SU-DHL-6 (cell line): ENCODE measurements around the gene ZNF536.

Experiments used
- H2AFZ ChIP-seq: fragments of 200-600 bp; sonication (generic); 2 replicates; pipeline ENCODE4 v1.6.1; 2014; ENCODE audit warnings: low read depth, mild to moderate bottlenecking, moderate library complexity, mixed read lengths, antibody characterized with exemption, low read length; ENCODE audit not compliant: severe bottlenecking
- H3F3A ChIP-seq: fragments of 200-600 bp; shearing (Covaris generic); 2 replicates; pipeline ENCODE4 v1.6.0; 2016; ENCODE audit warnings: antibody characterized with exemption, mild to moderate bottlenecking; ENCODE audit not compliant: insufficient read depth
- H3K27ac ChIP-seq: fragments of 200-600 bp; sonication (generic); 2 replicates; pipeline ENCODE4 v1.5.1; 2016; ENCODE audit warnings: low read depth, mild to moderate bottlenecking, low read length, moderate library complexity, mixed read lengths
- H3K27me3 ChIP-seq: fragments of 200-600 bp; sonication (generic), shearing (Covaris generic); 2 replicates; pipeline ENCODE4 v1.6.0; 2014; ENCODE audit warnings: mild to moderate bottlenecking, low read length
- H3K36me3 ChIP-seq: fragments of 200-600 bp; sonication (generic); 2 replicates; pipeline ENCODE4 v1.6.1; 2014; ENCODE audit warnings: mild to moderate bottlenecking, low read length, mixed read lengths
- H3K4me2 ChIP-seq: fragments of 300-600, 200-600 bp; shearing (Covaris generic), sonication (generic); 2 replicates; pipeline ENCODE4 v1.6.0; 2014; ENCODE audit warnings: low read length, low read depth, mild to moderate bottlenecking; ENCODE audit not compliant: poor library complexity, severe bottlenecking
- H3K4me3 ChIP-seq: fragments of 200-600 bp; sonication (generic); 2 replicates; pipeline ENCODE4 v1.5.1; 2014; ENCODE audit warnings: antibody characterized with exemption, low read length, mild to moderate bottlenecking, mixed read lengths; ENCODE audit not compliant: insufficient read depth, poor library complexity, severe bottlenecking
- H3K79me2 ChIP-seq: fragments of 200-600 bp; sonication (generic); 2 replicates; pipeline ENCODE4 v1.6.1; 2014; ENCODE audit warnings: mild to moderate bottlenecking, low read length, moderate library complexity; ENCODE audit not compliant: insufficient read depth
- H3K9ac ChIP-seq: fragments of 200-600 bp; sonication (generic); 2 replicates; pipeline ENCODE4 v1.7.0; 2014; ENCODE audit warnings: mild to moderate bottlenecking, low read length
- H3K9me2 ChIP-seq: fragments of 200-600 bp; sonication (generic); replicated peaks from 2 replicates; pipeline ENCODE4 v1.6.1; 2014; ENCODE audit warnings: low read length; ENCODE audit not compliant: insufficient read depth
- H3K9me3 ChIP-seq: fragments of 200-600 bp; sonication (generic); 2 replicates; pipeline ENCODE4 v1.6.1; 2014; ENCODE audit warnings: low read length, mixed read lengths; ENCODE audit not compliant: insufficient read depth
- H4K20me1 ChIP-seq: fragments of 200-600 bp; sonication (generic); 2 replicates; pipeline ENCODE4 v1.6.1; 2014; ENCODE audit warnings: low read depth, mild to moderate bottlenecking, antibody characterized with exemption, low read length, moderate library complexity, mixed read lengths
- CTCF ChIP-seq: fragments of 200-600 bp; sonication (generic); IDR thresholded peaks from one replicate; pipeline ENCODE4 v1.5.1; 2017; ENCODE audit warnings: antibody characterized with exemption, mild to moderate bottlenecking, low read length, moderate library complexity; ENCODE audit not compliant: insufficient read depth, poor library complexity, severe bottlenecking
- EZH2phosphoT487 ChIP-seq: fragments of 200-600 bp; sonication (generic), shearing (Covaris generic); conservative IDR thresholded peaks from 2 replicates; pipeline ENCODE4 v1.6.1; 2018; ENCODE audit warnings: mild to moderate bottlenecking, antibody characterized with exemption, low read length, moderate library complexity, mixed read lengths

ZNF536 gene

GRCh38 chr19:30358821-30359580 is 13.2 kb upstream of the ZNF536 start:
- no peaks in the 10 kb centered on the region for H3F3A ChIP-seq
- H3K9me2 ChIP-seq: no peaks in the 10 kb centered on the region
- H3K27me3 ChIP-seq: no peaks in the 10 kb centered on the region
- no peak overlapping the region for H3K9ac ChIP-seq
- H3K27ac ChIP-seq: no peak overlapping the region
- no peaks in the 10 kb centered on the region for H3K36me3 ChIP-seq
- no peaks in the 10 kb centered on the region for H3K9me3 ChIP-seq
- H3K79me2 ChIP-seq: no peaks in the 10 kb centered on the region
- no peaks in the 10 kb centered on the region for H4K20me1 ChIP-seq
- H2AFZ ChIP-seq: no peak overlapping the region
- H3K4me2 ChIP-seq: no peak overlapping the region
- no peak for TF ChIP-seq EZH2phosphoT487
- TF ChIP-seq CTCF: no peak
- H3K4me3 ChIP-seq: no peak overlapping the region

- Histone ChIP-seq H4K20me1 (no peaks in the 10 kb centered on the region), H3K79me2 (no peaks in the 10 kb centered on the region), H3K9me2 (no peaks in the 10 kb centered on the region), H3F3A (no peaks in the 10 kb centered on the region), H3K9me3 (no peaks in the 10 kb centered on the region), H3K9ac (no peak overlapping the region), H3K36me3 (no peaks in the 10 kb centered on the region), H3K4me3 (no peak overlapping the region), H2AFZ (no peak overlapping the region), H3K27ac (no peak overlapping the region), H3K4me2 (no peak overlapping the region), H3K27me3 (no peaks in the 10 kb centered on the region)
- TF ChIP-seq EZH2phosphoT487: no peak
- no peak for TF ChIP-seq CTCF
Measured at GRCh38 chr19:30359936-30360335, 12.2 kb upstream of the ZNF536 start.

- no peaks in the 10 kb centered on the region for H3K27me3 ChIP-seq
- H3K36me3 ChIP-seq: no peaks in the 10 kb centered on the region
- H3K4me2 ChIP-seq: no peak overlapping the region
- H4K20me1 ChIP-seq: no peaks in the 10 kb centered on the region
- no peak overlapping the region for H3K27ac ChIP-seq
- no peaks in the 10 kb centered on the region for H3K9me3 ChIP-seq
- H3K9me2 ChIP-seq: no peaks in the 10 kb centered on the region
- H3K79me2 ChIP-seq: no peaks in the 10 kb centered on the region
- no peak overlapping the region for H2AFZ ChIP-seq
- no peak overlapping the region for H3K9ac ChIP-seq
- H3K4me3 ChIP-seq: no peak overlapping the region
- H3F3A ChIP-seq: no peaks in the 10 kb centered on the region
- TF ChIP-seq CTCF: no peak
- TF ChIP-seq EZH2phosphoT487: no peak
Measured at GRCh38 chr19:30360376-30361106, 11.6 kb upstream of the ZNF536 start.
